Measurements from ENCODE around the gene CLDN3. TPM values are rescaled to one million over a fixed set of nuclear protein-coding genes. Genes with fewer than 3 reads are reported as not detected.

The CLDN3 gene
- total RNA-seq, 1 experiment from 2014 or later: not detected

GRCh38 chr7:73761854-73762658 lies 8.0 kb downstream of the CLDN3 start:
- H3K4me3 ChIP-seq: no peak overlapping the region
- no peaks in the 10 kb centered on the region for H3K27me3 ChIP-seq (replicated peaks)
- DNase-seq (ENCODE audit: low read depth in 1 of 2, low spot score in 2 of 2): no peak
- H3K27ac ChIP-seq: no peak overlapping the region
- no peaks in the 10 kb centered on the region for H3K36me3 ChIP-seq
- H3K9me3 ChIP-seq (replicated peaks): no peaks in the 10 kb centered on the region
- H3K4me1 ChIP-seq (replicated peaks): no peaks in the 10 kb centered on the region

- H3K9me3 ChIP-seq (replicated peaks): no peaks in the 10 kb centered on the region
- H3K36me3 ChIP-seq: no peaks in the 10 kb centered on the region
- H3K27ac ChIP-seq: no peak overlapping the region
- H3K27me3 ChIP-seq (replicated peaks): no peaks in the 10 kb centered on the region
- no peak overlapping the region for H3K4me3 ChIP-seq
- no peak for DNase-seq (ENCODE audit: low read depth in 1 of 2, low spot score in 2 of 2)
- H3K4me1 ChIP-seq (replicated peaks): no peaks in the 10 kb centered on the region
Observed at GRCh38 chr7:73758581-73759138, 11.4 kb downstream of the CLDN3 start.

DNA sequence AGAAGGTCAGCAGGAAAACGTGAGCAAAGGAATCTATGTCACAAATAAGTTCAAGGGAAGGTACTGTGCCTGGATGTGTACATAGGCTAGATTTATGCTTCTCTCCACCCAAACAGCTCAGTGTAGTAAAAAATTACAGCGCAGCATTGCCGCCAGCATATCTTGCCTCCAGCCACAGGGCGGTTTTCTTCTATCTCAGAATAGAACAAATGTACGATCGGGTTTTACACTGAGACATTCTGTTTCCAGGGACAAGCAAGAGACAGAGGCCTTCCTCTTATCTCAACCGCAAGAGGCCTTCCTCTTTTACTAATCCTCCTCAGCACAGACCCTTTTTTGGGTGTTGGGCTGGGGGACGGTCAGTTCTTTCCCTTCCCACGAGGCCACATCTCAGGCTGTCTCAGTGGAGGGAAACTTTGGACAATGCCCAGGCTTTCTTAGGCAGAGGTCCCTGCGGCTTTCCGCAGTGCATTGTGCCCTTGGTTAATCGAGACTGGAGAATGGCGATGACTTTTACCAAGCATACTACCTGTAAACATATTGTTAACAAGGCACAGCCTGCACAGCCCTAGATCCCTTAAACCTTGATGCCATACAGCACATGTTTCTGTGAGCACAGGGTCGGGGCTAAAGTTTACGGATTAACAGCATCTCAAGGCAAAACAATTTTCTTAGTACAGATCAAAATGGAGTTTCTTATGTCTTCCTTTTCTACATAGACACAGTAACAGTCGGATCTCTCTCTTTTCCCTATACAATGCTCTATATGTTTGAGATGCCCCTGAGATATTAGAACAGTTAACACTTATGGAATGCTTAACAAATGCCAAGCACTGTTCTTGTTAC lies 19.9 kb downstream of the CLDN3 start:
- H3K4me3 ChIP-seq: no peak overlapping the region
- H3K4me1 ChIP-seq (replicated peaks): no peaks in the 10 kb centered on the region
- no peaks in the 10 kb centered on the region for H3K9me3 ChIP-seq (replicated peaks)
- no peaks in the 10 kb centered on the region for H3K27me3 ChIP-seq (replicated peaks)
- no peaks in the 10 kb centered on the region for H3K36me3 ChIP-seq
- no peak overlapping the region for H3K27ac ChIP-seq
- DNase-seq (ENCODE audit: low read depth in 1 of 2, low spot score in 2 of 2): no peak

DNA sequence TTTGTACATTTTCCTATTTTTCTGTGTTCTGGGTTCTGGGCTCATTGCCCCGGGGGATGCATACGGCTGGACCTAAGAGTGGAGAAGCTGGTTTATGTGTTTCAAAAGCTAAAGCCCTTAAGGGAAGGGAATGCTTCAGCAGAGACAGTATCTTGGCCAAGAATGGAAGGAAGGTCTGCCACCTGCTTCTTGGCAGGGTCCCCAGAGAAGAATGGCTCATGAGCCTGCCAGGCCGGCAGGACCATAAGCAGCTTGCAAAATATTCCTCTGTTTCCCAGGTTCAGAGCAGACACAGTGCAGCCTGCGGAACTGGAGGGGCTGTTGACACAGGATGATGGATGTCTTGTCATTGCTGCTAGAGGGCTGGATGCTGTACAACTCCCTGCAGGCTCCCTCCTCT lies 23.7 kb downstream of the CLDN3 start:
- Histone ChIP-seq H3K27me3 (replicated peaks) (no peaks in the 10 kb centered on the region), H3K4me3 (no peak overlapping the region), H3K27ac (no peak overlapping the region), H3K36me3 (no peaks in the 10 kb centered on the region), H3K9me3 (replicated peaks) (no peaks in the 10 kb centered on the region), H3K4me1 (replicated peaks) (no peaks in the 10 kb centered on the region)
- no peak for DNase-seq (ENCODE audit: low read depth in 1 of 2, low spot score in 2 of 2)

- Histone ChIP-seq H3K27me3 (replicated peaks) (no peaks in the 10 kb centered on the region), H3K9me3 (replicated peaks) (no peaks in the 10 kb centered on the region), H3K4me3 (no peak overlapping the region), H3K36me3 (peaks cover 3% of the 10 kb centered on the region; the same call in 1 of the 2 replicates), H3K27ac (no peak overlapping the region), H3K4me1 (replicated peaks) (peaks cover 10% of the 10 kb centered on the region)
- no peak for DNase-seq (ENCODE audit: low read depth in 1 of 2, low spot score in 2 of 2)
Observed at GRCh38 chr7:73742753-73743641, 27.1 kb downstream of the CLDN3 start.

DNA sequence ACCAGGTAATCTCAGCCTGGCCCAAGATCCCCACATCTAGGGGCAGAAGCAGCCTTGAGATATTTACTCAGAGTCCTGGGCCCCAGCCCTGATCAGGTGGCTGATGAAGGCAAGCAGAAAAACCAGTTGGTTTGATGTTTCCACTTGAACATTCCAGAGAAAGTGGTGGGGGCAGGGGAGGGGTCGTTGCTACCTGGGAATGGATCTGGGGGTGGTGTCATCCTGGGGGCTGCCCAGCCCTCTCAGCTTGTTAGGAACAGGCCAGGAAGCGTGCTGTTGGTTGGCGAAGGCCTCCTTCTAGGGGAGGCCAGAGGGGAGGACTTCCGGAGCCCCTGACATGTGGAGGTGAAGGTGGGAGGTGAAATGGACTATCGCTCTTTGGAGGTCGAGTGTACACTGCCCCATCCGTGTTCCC lies 27.7 kb downstream of the CLDN3 start:
- Histone ChIP-seq H3K4me1 (replicated peaks) (peaks cover 16% of the 10 kb centered on the region), H3K9me3 (replicated peaks) (no peaks in the 10 kb centered on the region), H3K27me3 (replicated peaks) (no peaks in the 10 kb centered on the region), H3K27ac (no peak overlapping the region), H3K4me3 (no peak overlapping the region), H3K36me3 (peaks cover 10% of the 10 kb centered on the region)
- DNase-seq (ENCODE audit: low read depth in 1 of 2, low spot score in 2 of 2): no peak

DNA sequence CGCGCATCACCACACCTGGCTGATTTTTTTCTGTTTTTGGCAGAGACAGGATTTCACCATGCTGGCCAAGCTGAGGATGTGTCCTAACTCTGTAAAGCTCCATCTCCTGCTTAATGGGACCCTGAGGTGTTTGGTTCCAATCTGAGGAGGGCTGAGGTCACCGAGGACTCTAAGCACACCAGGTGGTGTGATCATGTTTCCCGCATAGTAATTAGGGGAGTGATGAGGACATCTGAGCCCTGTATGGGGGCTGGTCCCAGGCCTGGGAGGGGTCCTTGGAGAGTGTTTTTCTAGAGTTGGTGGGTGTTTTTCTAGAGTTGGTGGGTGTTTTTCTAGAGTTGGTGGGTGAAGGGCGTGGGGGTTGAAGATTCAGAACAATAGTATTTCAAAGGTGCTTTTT lies 28.5 kb downstream of the CLDN3 start:
- peaks cover 17% of the 10 kb centered on the region for H3K36me3 ChIP-seq
- H3K27me3 ChIP-seq (replicated peaks): no peaks in the 10 kb centered on the region
- H3K9me3 ChIP-seq (replicated peaks): no peaks in the 10 kb centered on the region
- no peak overlapping the region for H3K4me3 ChIP-seq
- DNase-seq (ENCODE audit: low read depth in 1 of 2, low spot score in 2 of 2): no peak
- H3K4me1 ChIP-seq (replicated peaks): peaks cover 16% of the 10 kb centered on the region
- H3K27ac ChIP-seq: no peak overlapping the region

- peaks cover 16% of the 10 kb centered on the region for H3K4me1 ChIP-seq (replicated peaks)
- H3K4me3 ChIP-seq: no peak overlapping the region
- no peak overlapping the region for H3K27ac ChIP-seq
- H3K9me3 ChIP-seq (replicated peaks): no peaks in the 10 kb centered on the region
- peaks cover 26% of the 10 kb centered on the region for H3K36me3 ChIP-seq
- no peaks in the 10 kb centered on the region for H3K27me3 ChIP-seq (replicated peaks)
- DNase-seq (ENCODE audit: low read depth in 1 of 2, low spot score in 2 of 2): no peak
Observed at GRCh38 chr7:73740771-73741170, 29.3 kb downstream of the CLDN3 start.

DNA sequence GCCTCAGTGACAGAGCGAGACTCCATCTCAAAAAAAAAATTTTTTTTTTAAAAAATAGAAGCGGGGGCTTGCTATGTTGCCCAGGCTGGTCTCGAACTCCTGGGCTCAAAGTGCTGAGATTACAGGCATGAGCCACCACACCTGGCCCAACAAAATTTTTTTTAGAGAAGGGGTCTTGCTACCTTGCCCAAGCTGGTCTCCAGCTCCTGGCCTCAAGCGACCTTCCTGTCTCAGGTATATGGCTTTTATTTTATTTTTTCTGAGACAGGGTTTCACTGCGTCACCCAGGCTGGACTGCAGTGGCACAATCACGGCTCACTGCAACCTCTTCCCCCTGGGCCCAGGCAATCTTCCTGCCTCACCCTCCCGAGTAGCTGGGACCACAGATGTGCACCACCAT lies 29.9 kb downstream of the CLDN3 start:
- Histone ChIP-seq H3K9me3 (replicated peaks) (no peaks in the 10 kb centered on the region), H3K4me1 (replicated peaks) (peaks cover 17% of the 10 kb centered on the region), H3K27me3 (replicated peaks) (no peaks in the 10 kb centered on the region), H3K36me3 (peaks cover 28% of the 10 kb centered on the region), H3K27ac (no peak overlapping the region), H3K4me3 (no peak overlapping the region)
- DNase-seq (ENCODE audit: low read depth in 1 of 2, low spot score in 2 of 2): no peak

DNA sequence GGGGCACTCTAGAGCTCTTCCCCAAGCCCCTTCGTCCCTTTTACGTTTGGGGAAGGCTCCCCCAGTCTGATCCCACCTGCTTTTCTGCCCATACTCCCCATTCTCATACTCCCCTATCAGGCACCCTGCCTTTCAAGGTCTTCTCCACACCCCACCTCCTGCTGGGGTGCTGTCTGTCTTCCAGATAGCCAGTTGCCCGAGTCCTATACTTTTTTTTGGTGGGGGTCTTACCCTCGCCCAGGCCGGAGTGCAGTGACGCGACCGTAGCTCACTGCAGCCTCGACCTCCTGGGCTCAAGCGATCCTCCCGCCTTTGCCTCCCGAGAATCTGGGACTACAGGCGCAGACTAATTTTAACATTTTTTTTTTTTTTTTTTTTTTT lies 30.7 kb downstream of the CLDN3 start:
- Histone ChIP-seq H3K36me3 (peaks cover 32% of the 10 kb centered on the region), H3K27ac (peak overlapping the region; percentile 24), H3K4me3 (peak overlapping the region; percentile 61), H3K9me3 (replicated peaks) (no peaks in the 10 kb centered on the region), H3K27me3 (replicated peaks) (no peaks in the 10 kb centered on the region), H3K4me1 (replicated peaks) (peaks cover 25% of the 10 kb centered on the region)
- no peak for DNase-seq (ENCODE audit: low read depth in 1 of 2, low spot score in 2 of 2)

- peak within 1 kb of the TSS; percentile 53 for H3K27ac ChIP-seq
- peak within 1 kb of the TSS; percentile 61 for H3K4me3 ChIP-seq
- H3K4me1 ChIP-seq (replicated peaks): peaks cover 25% of the 10 kb centered on the region
- H3K36me3 ChIP-seq: peaks cover 32% of the 10 kb centered on the region
- no peaks in the 10 kb centered on the region for H3K9me3 ChIP-seq (replicated peaks)
- no peaks in the 10 kb centered on the region for H3K27me3 ChIP-seq (replicated peaks)
- peak; percentile 87 to 98 for DNase-seq (ENCODE audit: low read depth in 1 of 2, low spot score in 2 of 2)
Observed at GRCh38 chr7:73738612-73739386, 31.3 kb downstream of the CLDN3 start, which contains the start of gene ABHD11. TSS of gene ABHD11 (minus strand) at chr7:73738802. CDS start at chr7:73738770, 32 bp downstream.

GRCh38 chr7:73738220-73738611 lies 31.9 kb downstream of the CLDN3 start:
- H3K9me3 ChIP-seq (replicated peaks): no peaks in the 10 kb centered on the region
- H3K36me3 ChIP-seq: peaks cover 32% of the 10 kb centered on the region
- H3K4me1 ChIP-seq (replicated peaks): peaks cover 25% of the 10 kb centered on the region
- H3K4me3 ChIP-seq: peak overlapping the region; percentile 61
- peak; percentile 68 to 82 for DNase-seq (ENCODE audit: low read depth in 1 of 2, low spot score in 2 of 2)
- H3K27ac ChIP-seq: peak overlapping the region; percentile 53
- no peaks in the 10 kb centered on the region for H3K27me3 ChIP-seq (replicated peaks)
